HG02623 (cell line): Measurements from ENCODE around the gene LILRB2.
"Not testable (repeated sequence)": the region's sequence is repeated elsewhere in the genome, so short reads cannot be mapped to it uniquely, and the experiment has no call there.

Experiments used
- ATAC-seq: cut with Tn5 transposase; IDR thresholded peaks from one replicate; pipeline ENCODE4 v1.9.1; 2021; ENCODE audit warnings: moderate library complexity; ENCODE audit not compliant: unreplicated experiment

LILRB2 gene

DNA sequence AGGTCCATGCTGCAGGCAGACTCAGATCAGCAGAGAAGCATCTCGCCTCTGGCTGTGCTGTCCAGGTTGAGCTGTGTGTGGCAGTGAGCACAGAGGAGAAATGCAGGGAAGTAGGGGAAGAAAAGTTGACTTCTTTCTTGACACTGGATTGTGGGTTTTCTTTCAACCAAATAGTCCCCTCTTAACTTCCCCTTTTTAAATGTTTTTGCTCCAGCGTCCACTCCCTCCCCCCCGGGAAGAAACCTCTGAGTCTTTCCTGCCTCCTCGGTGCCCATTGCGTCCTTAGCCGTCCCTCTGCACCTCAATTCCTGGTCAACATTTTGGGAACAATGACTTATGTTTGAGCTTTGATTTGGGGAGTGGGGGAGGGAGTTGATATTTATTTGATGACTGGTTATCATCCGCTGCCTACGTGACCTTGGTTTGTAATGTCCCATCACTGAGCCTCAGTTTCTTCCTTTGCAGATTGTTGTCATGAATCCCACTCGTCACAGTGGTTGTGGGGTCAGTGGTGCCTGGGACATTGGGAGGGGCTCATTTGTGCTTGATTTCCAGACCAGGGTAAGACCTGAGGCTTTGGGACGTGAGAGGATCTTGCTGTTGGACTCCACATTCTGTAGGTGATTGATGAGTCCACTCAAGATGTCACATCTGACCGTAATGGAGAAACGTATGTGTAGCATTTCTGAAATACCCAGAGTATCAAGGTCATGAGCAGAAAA, at the start of gene LILRB2:
TSS of gene LILRB2 (minus strand) at position 104 of the 722 bp plus-strand sequence. CDS start 614 bp downstream, outside the sequence.
- ATAC-seq: no peak

DNA sequence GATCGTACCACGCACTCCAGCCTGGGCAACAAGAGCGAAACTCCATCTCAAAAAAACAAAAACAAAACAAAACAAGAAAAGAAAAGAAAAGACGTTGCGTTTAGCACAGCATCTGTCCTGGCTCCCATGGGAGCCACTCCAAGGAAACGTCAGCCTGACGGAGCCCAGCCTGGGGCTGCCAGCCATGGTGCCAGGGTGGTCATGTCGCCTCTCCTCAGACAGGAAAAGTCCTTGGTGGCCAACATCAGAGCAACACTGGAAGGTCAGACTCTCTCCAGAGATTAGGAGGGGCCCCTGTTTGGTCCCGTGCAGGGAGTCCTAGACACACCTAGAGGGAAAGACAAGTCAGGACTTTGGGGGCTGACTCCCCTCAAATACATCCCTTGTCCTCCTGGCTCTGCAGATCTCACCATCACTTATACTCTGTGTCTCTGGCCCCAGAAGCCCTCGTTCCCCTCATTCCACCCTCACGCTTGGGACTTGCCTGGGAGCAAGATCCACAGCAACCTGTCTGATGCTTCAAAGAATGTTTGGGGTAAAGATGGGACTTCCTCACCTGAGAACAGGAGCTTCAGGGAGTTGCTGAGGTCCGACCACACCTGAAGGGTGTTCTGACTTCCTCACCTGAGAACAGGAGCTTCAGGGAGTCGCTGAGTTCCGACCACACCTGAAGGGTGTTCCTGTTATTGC, 48.7 kb upstream of the LILRB2 start:
- no peak for ATAC-seq

DNA sequence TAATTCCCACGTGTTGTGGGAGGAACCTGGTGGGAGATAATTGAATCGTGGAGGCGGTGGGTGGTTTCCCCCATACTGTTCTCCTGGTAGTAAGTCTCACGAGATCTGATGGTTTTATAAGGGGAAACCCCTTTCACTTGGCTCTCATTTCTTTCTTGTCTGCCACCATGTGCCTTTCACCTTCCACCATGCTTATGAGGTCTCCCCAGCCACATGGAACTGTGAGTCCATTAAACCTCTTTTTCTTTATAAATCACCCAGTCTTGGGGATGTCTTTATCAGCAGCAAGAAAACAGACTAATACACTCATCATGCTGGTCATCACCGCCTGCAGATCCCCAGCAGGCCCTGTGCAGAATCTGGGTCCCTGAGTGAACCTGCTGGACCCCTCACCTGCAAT, 47.9 kb upstream of the LILRB2 start:
- not testable (repeated sequence) for ATAC-seq

DNA sequence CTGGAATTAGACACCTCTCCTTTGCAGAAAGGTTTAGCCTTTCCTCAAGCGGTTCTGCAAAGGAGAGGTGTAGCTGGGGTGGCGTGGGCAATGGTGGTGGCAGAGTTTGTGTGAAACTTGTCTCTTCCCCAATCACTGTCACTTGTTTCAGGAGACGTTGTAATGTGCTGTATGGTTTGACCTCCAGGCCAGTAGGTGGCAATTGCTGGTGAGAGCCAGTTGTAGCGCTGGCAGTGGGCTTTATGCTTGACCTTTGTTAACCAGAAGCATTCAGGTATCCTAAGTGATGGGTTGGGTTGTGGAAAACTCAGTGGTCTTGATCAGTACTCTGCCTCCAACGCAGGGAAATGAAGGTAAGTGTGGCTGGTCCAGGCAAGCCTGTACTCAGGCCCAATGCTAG, 44.7 kb upstream of the LILRB2 start:
- no peak for ATAC-seq

DNA sequence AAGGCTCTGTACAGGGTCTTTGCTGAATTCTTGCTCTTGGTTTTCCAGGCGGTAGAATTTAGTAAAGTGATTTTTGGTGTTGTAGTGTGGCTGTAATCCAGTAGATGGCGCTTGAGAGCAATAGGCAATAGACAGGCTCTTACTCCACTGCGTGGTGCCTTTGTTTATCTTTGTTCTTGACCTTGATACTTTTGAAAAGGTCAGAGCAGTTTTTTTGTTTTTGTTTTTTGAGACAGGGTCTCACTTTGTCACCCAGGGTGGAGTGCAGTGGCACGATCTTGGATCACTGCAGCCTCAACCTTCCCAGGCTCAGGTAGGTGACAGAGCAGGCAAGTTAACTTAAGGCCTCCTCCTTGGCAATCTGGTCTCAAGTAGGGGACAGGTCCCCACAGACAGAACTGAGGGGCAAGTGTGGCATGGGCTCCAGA, 44.3 kb upstream of the LILRB2 start:
- no peak for ATAC-seq

DNA sequence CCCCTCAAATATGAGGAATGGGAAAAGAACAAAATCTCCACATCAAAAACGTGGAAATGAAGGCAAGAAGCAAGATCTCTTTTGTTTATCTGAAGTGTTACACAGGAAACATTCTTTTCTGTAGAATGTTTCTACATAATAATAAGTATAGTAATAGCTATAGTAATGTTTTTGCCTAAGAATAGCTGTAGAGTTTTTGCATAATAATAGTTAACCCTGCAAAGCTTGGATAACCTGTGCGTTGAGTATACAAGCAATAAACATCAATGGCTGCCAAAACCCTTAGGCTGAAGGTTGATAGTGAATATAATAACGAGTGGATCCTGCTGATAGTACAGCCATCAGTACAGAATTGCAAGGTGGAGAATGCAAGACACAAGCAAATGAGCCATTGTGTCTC, 43.2 kb upstream of the LILRB2 start:
- no peak for ATAC-seq

DNA sequence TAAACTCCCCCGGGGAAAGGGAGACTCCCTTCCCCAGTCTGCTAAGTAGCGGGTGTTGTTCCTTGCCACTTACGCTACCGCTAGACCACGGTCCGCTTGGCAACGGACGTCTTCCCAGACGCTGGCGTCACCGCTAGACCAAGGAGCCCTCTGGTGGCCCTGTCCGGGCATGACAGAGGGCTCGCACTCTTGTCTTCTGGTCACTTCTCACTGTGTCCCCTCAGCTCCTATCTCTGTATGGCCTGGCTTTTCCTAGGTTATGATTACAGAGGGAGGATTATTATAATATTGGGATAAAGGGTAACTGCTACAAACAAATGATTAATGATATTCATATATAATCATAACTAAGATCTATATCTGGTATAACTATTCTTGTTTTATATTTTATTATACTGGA, 42.0 kb upstream of the LILRB2 start:
- not testable (repeated sequence) for ATAC-seq

DNA sequence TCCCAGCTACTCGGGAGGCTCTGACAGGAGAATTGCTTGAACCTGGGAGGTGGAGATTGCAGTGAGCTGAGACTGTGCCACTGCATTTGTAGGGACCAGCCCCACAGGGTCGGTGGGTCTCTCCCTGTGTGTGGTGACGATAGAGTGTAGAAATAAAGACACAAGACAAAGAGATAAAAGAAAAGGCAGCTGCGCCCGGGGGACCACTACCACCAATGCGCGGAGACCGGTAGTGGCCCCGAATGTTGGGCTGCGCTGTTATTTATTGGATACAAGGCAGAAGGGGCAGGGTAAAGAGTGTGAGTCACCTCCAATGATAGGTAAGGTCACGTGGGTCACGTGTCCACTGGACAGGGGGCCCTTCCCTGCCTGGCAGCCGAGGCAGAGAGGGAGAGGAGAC, 41.4 kb upstream of the LILRB2 start:
- ATAC-seq: not testable (repeated sequence)

DNA sequence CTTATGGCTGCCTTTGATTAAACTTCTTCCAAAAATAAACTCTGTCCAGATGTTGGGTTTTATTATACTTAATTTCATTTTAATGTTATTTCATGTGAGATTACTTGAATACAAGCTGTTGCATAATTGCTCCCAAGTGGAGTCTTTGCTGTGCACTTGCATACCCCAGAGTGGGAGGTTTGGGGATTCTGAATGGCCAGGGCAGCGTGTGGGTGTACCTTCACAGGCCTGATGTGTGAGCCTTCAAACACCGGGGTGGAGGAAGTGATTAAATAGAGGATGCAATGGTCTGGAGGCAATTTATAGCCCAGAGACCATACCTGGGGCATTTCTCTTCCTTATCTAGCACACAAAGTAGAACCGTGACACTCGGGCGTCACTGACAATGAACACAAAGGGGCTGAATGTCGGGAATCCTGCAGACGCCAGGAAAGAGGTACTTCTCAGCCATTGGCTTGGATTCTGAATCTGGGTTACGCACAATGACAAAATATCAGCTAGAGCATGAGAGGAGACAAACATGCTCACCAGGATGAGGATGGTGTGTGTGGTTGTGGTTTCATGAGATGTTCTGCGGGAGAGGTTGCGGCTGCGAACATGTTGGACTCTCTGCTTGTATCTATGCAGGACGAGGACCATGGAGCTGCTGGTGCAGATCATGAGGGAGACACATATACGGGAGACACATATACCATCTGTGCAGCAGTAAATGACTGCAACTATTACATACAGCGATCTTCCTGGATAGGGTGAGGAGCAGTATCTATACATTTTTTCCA, 39.2 kb upstream of the LILRB2 start:
- no peak for ATAC-seq

DNA sequence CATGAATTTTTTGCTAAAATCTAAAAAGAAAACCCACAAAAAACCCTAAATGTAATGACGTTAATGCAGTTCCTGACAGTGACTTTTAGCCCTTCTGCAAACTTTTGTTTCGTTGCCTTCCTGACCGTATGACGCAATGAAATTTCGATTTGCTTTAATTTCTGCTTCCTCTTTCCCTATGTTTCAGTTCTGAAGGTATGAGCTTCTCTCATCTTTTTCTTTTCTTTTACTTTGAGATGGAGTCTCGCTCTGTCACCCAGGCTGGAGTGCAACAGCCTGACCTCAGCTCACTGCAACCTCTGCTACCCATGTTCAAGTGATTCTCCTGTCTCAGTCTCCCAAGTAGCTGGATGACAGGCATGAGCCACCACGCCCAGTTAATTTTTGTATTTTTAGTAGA, 38.1 kb upstream of the LILRB2 start:
- no peak for ATAC-seq

DNA sequence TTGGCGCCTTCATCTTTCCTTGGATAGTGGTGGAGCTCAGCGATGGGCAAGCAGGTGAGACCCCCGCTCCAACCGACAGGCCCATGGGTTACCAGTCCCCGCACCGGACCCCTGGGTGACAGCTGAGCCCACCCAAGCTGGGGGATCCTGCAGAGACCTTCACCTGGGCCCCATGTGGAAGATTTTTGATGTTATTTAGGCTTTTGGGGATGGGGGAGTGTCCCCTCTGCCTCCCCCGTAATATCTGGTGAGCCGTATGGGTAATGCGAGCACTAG, 37.0 kb upstream of the LILRB2 start:
- no peak for ATAC-seq

DNA sequence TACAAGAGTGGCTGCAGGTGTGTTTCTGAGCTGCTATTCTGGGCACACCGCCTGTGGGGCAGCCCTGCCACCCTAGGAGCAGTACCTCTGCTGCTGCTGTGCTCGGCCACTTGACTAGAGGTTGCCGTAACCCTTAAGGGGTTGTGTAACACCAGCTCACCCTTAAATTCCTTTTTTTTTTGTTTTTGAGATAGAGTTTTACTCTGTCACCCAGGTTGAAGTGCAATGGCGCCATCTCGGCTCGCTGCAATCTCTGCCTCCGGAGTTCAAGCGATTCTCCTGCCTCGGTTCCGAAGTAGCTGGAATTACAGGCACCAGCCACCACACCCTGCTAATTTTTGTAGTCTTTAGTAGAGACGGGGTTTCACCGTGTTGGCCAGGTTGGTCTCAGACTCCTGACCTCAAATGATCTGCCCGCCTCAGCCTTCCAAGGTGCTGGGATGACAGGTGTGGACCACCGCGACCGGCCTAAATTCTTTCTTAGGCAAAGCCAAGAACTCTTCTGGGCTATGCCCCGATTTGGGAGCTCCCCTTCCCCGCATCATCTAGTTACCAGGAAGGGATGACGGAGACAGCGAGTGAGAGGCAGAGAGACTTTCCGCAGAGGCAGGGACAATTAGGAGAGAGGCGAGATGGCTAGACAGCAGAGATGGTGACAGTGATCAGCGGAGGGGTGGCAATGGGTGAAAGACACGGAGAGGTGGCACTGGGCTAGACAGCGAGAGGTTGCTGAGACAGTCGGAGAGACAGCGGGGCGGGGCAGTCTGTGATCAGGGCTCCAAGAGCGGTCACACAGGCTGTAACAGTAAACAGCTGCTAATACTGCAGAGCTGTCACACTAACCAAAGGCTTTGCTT, 36.4 kb upstream of the LILRB2 start:
- ATAC-seq: no peak

DNA sequence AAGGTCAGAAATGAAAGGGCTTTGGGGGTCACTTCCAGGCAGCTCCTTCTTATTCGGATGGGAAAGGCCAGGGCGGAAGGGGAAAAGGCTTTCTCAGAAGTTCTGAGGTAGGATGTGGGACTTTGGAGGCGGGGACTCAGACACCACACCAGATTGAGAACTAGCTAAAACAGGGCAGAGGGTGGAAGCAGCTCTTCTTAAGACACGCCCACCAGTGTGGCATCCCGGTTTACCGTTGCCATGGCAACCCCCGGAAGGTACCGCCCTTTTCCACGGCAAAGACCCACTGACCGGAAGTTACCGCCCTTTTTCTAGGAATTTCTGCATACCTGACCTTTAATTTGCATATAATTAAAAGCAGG, 35.8 kb upstream of the LILRB2 start:
- no peak for ATAC-seq

DNA sequence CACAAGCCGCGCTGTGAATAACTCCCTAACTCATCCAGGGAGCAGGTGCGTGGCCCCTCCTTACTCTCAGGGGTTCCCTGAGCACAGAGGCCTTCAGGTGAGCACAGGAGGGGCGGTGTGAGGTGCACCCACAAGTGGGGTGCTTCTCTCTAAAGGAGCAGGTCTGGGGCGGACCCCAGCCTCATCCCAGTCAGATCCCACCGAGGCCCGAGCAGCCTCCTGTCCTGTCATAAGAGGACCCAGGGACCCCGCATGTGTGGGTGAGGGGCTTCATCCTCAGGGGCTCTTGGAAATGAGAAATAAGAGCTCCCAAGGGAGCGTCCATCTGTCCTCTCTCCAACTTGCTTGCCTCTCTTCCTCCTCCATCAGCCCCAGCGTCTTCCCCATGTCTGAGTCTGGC, 35.0 kb upstream of the LILRB2 start:
- ATAC-seq: no peak

DNA sequence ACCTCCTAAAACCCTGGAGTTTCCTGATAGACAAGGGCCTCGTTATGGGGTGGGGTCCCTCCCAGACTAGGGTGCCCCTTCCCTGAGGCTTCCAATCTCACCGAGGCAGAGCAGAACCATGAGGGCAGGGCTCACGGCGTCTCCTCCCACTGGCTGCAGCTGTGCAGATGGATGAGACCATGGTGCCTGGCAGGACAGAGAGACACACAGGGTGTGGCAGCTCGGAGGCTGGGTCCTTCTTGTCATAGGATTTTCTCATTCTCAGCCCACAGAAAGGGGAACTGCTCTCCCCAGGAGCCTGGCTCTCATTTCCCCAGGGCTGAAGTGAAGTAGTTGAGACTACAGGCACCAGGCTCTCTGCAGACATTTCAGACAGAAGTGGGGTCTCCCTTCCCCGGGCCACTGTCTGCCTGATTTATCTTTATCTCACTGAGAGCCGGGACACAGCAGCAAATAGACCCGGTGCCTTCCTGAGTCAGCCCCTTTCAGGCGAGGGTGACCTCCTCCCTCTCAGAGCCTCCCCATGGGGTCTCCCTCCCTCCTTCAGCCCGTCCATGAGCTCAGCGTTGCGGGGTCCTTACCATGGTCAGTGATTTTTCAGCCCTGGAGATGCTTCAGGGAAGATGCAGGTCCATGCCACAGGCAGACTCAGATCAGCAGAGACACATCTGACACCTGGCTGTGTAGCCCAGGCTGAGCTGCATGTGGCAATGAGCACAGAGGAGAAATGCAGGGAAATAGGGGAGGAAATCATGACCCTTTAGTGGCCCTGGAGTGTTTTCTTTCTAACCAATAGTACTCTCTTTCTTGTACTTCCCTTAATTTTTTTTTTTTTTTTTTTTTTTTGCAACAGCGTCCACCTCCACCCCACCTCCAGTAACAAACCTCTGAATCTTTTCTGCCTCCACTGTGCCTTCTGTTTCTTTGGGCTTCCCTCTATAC, 31.8 kb upstream of the LILRB2 start, which contains the start of gene LILRA5:
TSS of gene LILRA5 (minus strand) at position 731 of the 942 bp plus-strand sequence. CDS start at position 584, 147 bp downstream.
- no peak for ATAC-seq

DNA sequence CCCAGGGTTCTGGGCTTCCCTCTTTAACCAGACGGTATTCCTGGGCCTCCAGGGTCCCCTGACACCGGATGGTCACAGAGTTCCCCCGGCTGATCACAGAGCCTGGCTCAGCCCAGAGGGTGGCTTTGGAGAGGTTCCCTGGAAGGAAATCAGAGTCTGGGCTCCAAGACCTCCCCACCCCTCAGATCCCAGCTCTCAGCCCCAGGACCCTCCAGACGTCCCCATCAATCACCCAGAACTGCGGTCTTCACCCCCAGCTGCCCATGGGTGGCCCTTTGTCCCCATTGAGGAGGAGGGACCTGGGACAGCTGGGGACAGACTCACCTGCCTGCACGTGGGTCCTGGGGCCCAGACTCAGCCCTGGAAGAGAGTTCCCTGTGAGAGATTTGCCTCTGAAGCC, 31.1 kb upstream of the LILRB2 start:
- ATAC-seq: no peak

DNA sequence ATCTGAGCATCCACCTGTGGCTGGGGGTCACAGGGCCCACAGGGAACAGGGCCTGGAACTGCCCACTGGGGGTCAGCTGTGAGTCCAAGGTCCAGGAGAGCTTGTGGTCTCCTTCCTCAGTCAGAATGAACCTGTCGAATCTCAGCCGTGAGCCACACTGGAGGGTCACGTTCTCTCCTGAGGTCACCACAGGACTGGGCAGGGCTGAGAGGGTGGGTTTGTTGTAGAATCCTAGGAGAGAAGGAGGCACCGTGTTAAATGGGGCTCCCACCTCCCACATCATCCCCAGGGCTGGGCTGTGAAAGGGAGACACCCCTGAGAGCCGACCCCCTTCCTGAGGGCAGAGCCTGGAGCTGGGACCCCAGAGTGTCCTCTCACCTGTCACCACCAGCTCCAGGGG, 30.6 kb upstream of the LILRB2 start:
- ATAC-seq: no peak

DNA sequence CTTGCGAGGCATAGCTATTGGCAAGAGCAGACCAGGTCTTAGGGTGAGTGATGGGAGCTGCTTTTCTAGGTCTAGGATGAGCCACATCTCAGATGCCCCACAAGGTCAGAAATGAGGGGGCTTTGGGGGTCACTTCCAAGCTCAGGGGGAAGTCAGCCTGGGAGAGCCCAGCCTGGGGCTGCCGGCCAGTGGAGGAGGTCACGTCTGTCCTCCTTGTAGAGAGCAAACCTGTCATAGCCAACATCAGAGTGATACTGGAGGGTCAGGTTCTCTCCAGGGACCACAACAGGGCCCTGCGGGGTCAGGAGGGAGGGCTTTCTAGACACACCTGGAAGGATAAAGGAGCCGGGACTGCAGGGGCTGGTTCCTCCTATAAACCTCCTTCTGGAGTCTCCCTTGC, 29.6 kb upstream of the LILRB2 start:
- no peak for ATAC-seq

DNA sequence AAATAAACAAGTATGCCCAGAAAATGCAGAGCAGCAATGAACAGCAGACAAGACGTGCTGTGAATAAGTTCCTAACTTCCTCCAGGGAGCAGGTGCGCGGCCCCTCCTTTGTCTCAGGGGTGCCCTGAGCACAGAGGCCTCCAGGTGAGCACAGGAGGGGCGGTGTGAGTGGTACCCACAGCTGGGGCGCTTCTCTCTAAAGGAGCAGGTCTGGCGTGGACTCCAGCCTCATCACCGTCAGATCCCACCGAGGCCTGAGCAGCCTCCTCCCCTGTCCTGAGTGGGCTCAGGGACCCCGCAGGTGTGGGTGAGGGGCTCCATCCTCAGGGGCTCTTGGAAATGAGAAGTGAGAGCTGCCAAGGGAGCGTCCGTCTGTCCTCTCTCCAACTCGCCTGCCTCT, 28.9 kb upstream of the LILRB2 start:
- no peak for ATAC-seq
